HepG2 (cell line): ENCODE measurements around the gene TTC23.

ENCODE experiments used
- TF ChIP-seq, protein P1 (sequence below): sonication (generic); formaldehyde crosslinking; IDR thresholded peaks from 2 replicates; pipeline ENCODE4 v1.5.0; 2020; ENCODE audit warnings: mild to moderate bottlenecking, missing genetic modification reagents, moderate library complexity
- TF ChIP-seq, protein P2 (sequence below): sonication (generic); formaldehyde crosslinking; IDR thresholded peaks from 2 replicates; pipeline ENCODE4 v1.8.0; 2022; ENCODE audit warnings: missing genetic modification reagents, mild to moderate bottlenecking, borderline replicate concordance

DNA sequence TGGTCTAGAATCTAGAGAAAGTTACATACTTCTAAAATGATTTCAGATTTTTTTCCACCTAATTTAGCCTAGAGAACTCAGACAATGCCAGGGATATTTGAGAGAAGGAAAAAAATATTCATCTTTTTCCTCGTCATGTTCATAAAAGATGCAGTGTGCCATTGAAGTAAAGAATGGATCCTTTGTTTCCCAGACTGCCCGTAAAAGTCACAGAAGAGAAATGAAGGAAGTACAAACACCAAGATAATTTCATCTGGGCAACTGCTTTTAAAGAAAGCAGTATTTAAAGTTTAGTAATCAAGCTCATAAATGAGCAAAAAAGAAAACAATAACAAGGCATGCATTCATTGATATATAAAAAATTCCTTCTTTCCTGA, 47.2 kb downstream of the TTC23 start:
- TF ChIP-seq, protein P1, sequence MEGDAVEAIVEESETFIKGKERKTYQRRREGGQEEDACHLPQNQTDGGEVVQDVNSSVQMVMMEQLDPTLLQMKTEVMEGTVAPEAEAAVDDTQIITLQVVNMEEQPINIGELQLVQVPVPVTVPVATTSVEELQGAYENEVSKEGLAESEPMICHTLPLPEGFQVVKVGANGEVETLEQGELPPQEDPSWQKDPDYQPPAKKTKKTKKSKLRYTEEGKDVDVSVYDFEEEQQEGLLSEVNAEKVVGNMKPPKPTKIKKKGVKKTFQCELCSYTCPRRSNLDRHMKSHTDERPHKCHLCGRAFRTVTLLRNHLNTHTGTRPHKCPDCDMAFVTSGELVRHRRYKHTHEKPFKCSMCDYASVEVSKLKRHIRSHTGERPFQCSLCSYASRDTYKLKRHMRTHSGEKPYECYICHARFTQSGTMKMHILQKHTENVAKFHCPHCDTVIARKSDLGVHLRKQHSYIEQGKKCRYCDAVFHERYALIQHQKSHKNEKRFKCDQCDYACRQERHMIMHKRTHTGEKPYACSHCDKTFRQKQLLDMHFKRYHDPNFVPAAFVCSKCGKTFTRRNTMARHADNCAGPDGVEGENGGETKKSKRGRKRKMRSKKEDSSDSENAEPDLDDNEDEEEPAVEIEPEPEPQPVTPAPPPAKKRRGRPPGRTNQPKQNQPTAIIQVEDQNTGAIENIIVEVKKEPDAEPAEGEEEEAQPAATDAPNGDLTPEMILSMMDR (CRISPR knock-in tag): no peak
- TF ChIP-seq, protein P2, sequence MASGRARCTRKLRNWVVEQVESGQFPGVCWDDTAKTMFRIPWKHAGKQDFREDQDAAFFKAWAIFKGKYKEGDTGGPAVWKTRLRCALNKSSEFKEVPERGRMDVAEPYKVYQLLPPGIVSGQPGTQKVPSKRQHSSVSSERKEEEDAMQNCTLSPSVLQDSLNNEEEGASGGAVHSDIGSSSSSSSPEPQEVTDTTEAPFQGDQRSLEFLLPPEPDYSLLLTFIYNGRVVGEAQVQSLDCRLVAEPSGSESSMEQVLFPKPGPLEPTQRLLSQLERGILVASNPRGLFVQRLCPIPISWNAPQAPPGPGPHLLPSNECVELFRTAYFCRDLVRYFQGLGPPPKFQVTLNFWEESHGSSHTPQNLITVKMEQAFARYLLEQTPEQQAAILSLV (CRISPR knock-in tag): no peak
